ENCODE data around the gene BCAS3.

GRCh38 chr17:61400066-61400716 lies 722.5 kb downstream of the BCAS3 start:
- TF ChIP-seq, protein P1, sequence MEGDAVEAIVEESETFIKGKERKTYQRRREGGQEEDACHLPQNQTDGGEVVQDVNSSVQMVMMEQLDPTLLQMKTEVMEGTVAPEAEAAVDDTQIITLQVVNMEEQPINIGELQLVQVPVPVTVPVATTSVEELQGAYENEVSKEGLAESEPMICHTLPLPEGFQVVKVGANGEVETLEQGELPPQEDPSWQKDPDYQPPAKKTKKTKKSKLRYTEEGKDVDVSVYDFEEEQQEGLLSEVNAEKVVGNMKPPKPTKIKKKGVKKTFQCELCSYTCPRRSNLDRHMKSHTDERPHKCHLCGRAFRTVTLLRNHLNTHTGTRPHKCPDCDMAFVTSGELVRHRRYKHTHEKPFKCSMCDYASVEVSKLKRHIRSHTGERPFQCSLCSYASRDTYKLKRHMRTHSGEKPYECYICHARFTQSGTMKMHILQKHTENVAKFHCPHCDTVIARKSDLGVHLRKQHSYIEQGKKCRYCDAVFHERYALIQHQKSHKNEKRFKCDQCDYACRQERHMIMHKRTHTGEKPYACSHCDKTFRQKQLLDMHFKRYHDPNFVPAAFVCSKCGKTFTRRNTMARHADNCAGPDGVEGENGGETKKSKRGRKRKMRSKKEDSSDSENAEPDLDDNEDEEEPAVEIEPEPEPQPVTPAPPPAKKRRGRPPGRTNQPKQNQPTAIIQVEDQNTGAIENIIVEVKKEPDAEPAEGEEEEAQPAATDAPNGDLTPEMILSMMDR (IDR thresholded peaks at IDR 0.05): no peak
- TF ChIP-seq POLR2A (IDR thresholded peaks at IDR 0.05): no peak
- TF ChIP-seq POLR2AphosphoS5 (IDR thresholded peaks at IDR 0.05): no peak

All from transverse colon (tissue), 4 donors.